CD4-positive, alpha-beta T cell treated with Interferon alpha-2 for 1 hour (primary cell): ENCODE measurements around the gene RFX2.
"Not testable (repeated sequence)": the region's sequence is repeated elsewhere in the genome, so short reads cannot be mapped to it uniquely, and the experiment has no call there.

ENCODE experiments used
- DNase-seq, 2 donors: peaks; one replicate each; pipeline ENCODE4 v3.0.0-alpha.2; 2020 to 2022

RFX2 gene

DNA sequence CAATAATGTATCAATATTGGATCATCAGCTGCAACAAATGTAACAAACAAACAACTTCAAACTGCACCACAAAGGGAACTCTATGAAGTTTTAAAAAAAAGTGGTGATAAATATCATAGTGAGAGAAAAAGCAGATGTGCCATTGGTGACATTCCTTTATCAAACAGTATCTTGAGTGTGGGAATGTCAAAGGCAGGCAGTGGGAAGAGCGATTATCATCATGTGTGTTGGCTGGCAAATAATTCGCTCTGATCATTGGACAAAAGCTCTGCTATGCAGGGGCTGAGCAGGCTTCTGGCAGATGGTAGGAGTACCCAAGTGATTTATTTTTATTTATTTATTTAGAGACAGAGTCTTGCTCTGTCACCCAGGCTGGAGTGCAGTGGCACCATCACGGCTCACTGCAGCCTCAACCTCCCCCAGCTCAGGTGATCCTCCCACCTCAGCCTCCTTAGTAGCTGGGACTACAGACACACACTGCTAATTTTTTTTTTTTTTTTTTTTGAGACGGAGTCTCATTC, 76.5 kb downstream of the RFX2 start:
- no peak for DNase-seq

DNA sequence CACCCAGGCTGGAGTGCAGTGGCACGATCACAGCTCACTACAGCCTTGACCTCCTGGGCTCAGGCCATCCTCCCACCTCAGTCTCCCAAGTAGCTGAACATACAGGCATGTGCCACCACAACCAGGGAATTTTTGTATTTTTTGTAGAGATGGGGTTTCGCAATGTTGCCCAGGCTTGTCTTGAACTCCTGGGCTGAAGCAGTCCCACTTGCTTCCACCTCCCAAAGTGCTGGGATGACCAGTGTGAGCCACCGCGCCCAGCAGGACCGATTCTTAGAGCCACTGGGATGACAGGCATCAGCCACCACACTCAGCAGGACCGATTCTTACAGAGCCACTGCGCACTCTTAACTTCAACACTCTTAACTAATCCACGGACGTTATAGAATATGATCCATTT, 77.5 kb downstream of the RFX2 start:
- DNase-seq = no peak

DNA sequence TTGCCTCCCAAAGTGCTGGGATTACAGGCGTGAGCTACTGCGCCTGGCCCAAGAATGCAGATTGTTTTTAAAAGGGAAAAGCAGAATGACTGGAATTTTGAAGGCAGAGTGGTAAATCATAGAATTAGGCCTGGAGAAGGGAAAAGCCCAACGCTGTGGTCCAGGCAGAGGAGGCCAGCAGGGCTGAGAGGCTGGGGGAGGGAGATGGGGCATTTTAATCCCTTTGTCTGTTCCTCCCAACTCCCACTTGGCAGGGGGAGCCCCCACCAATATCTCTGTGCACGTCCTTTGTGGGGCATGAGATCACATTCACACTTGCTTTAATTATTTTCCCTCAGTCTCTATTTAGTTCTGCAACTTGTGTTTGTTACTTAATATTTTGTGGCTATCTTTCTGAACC, 77.9 kb downstream of the RFX2 start:
- no peak for DNase-seq

DNA sequence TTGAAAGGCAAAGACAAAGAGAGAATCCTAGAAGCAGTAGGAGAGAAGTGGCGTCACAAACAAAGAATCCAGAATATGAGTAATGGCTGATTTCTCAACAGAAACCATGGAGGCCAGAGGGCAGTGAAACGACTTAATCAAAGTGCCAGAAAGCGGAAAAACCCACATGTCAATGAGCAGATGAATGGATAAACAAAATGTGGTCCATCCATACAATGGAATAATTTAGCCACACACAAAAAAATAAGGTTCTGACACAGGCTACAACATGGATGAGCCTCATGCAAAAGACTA, 80.1 kb downstream of the RFX2 start:
- DNase-seq = no peak

DNA sequence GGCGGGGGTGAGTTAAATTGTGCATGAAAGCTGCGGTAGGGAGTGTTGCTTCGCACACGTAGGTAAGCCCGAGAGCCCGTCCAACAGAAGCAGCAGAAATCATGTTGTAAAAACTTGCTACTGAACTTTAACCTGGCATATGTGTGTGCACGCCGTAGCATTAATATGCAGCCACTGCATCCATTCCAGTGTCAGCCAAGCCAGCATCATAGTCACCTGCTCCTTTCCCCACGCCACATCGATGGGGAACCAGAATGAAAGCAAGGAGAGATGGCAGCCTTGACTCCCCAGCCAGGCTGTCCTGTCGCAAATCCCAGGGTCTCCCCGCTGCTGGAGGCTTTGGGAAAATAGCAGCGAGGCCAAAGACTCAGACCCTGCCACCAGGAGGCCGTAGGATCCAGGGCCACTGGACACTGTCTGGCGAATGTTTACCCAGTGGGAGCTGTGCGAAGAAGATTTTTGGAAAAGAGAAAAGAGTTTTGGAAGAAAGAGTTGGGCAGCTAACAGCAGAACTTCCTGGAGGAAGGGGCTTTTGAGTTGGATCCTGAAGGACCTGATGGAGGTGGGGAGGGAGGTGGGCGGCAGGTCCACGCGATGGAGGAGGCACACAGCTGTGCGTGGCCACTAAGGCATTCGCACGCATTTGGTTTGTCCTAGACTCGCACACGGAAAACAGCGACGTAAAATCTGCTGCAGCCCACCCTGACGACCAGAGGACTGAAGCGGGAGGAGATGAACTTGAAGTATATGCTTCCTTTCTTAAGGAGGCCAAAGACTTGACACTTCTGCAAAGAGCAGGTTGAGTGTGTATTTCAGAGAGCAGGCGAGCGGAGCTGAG, 83.7 kb downstream of the RFX2 start:
- no peak for DNase-seq

DNA sequence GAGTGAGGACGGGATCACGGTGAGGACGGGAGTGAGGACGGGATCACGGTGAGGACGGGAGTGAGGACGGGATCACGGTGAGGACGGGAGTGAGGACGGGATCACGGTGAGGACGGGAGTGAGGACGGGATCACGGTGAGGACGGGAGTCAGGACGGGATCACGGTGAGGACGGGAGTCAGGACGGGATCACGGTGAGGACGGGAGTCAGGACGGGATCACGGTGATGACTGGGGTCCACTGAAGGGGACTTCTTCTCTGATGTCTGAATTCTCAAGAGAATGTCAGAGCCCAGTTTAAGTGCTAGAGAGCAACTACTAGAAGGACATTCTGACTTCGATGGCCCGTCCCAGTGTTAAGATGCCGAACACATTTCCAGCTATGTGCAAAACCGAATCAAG, 85.5 kb downstream of the RFX2 start:
- not testable (repeated sequence) for DNase-seq

DNA sequence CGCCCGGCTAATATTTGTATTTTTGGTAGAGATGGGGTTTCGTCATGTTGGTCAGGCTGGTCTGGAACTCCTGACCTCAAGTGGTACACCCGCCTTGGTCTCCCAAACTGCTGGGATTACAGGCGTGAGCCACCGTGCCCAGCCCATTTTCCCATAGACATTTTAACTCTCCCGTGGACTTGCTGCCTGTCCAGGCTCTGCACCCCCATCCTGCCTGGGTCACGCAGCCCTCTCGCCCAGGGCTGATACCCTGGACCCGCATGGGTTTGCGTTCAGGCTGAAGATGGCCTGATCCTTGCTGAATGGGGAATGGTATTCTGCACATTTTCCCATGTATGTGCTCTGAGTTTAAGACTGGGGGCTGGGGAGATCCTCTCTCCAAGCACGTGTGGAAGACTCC, 86.4 kb downstream of the RFX2 start:
- no peak for DNase-seq

DNA sequence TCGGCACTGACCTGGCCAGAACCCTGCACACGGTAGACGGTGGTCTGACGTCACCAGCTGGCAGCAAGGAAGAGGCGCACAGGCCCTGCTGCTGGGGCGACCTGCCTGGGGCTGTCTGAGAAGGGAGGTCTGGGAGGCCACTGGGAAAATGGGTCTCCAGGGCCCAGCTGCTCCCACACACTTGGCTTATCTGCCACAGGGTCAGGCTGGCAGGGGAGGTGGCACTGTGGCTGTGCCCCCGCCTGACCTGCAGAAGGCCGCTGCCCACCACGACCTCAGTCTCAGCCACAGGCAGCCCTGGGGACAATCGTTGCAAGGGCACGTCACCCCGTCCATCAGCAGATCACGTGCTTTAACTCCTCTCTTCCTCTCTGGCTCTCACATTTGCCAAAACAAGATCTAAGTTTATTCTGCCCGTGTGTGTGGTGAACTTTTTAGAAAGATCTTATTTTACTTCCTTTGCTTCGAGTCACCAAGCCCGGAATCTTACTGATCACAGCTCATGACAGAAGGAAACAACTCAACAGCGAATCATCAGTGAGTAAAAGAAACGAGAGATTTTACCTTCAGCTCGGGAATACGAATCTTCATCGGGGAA, 87.1 kb downstream of the RFX2 start:
- DNase-seq = no peak

DNA sequence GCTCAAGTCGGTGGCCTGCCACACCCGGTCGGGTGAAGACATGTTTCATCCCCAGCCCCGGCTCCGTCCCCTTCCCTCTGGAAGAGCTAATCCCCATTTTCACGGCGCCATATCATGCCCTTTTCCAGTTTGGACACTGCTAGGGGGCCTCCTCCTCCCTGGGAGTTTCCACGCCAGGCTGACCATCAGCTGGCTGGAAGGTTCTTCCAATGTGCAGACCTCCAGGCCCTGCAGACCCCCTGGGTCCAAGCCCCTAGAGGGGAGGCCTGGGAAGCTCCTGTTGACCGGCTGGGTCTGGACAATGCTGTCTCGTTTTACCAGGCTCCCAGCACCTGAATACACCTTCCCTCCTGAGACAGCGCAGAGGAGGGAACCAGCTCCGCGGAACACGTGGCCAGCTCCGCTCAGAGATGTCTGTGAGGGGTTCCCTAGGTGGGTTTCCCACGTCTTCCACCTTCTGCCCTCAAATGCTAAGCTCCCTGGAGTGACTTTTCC, 87.7 kb downstream of the RFX2 start:
- DNase-seq = no peak

DNA sequence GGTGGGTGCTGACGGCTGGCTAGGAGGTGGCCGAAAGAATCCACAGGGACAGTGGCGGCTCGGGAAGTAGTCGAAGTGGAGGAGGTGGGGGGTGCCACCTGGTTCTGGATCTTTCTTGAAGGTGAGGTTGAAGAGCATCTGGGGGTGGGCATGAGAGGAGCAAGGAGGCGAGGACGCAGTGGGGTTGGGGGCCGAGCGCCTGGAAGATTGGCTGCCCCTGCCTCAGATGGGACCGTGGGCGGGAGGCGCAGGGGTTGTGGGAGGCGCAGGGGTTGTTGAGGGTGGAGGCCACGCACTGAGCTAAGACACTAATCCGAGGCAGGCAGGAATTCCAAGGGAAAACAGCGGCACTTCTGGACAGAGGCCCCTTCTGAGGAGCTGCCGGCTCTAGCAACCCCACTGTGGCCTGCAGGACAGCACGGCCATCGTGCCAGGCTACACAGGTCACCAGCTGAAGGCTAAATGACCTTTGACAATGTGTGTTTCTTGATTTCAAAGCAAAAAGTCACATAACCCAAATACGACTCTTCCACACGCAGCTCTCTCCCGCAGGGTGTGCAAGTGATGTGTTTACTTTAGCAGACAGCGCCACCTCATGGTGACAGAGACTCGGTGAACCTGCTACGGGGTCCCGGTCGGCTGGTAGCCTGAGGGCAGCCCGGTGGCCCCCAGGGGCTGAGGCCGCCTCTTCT, 88.3 kb downstream of the RFX2 start:
- peak; percentile 71 to 82 for DNase-seq

DNA sequence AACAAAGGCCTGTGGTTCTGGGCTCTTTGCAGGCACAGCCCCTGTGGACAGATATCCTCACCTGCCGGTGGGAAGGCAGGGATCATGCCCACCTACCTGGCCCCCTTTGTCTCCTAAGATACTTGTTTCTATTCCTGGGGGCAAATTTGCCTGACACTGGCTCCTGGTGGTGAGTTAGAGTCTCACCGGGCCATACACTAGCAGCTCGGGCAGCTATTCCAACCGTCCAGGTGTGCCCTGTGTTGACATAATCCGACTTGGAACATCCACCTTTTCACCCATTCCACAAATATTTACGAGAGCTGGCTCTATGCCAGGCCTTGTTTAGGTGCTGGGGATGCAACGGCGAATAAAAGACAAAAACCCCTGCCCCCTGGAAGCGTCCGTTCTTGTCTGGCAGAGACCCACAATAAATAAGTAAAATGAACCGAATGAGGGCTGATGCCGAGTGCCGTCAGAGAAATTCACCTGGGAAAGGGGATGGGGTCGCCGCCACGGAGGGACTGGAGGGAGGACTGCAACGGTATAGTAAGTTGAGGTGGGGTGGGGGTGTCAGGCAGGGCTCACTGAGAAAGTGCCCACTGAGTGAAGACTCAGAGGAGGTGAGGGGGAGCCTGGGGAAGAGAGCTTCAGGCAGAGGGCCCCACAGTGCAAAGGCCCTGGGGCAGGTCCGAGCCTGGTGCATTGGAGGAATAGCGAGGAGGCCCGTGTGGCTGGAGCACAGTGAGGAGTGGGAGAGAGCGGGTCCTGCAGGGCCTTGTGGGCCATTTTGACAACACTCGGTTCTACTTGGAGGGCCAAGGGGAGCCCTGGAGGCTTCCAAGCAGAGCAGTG, 89.1 kb downstream of the RFX2 start:
- no peak for DNase-seq

DNA sequence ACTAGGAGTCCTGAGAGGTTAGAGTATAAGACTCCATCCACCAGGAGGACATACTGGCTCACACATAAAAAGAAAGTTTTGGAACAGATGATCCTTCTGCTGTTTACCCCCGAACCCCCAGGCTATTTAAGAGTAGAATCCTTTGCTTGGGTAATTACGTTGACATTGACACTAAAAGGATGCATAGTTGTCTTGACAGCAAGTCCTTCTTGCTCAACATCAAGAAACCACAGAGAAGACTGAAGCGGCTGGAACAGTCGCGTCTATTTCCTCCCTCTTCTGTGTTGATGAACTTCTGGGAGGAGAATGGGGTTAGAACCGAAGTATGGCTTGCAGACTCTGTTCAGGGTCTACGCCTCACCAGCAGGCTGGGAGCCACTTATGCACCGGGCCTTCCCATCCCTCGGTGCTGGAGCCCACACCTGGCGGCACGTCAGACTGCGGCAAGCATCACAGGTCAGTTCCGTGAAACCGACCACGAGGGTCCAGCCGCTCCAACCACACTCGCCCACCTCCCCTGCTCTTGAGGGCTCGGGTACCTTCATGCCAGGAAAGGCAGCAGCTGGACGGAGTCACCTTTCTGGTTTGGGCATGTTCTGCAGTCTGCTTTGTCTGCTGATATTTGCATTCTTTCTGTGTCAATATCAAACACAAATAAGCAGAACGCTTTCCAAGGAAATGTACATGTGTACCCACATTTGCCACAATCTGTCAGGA, 90.0 kb downstream of the RFX2 start:
- DNase-seq = no peak

DNA sequence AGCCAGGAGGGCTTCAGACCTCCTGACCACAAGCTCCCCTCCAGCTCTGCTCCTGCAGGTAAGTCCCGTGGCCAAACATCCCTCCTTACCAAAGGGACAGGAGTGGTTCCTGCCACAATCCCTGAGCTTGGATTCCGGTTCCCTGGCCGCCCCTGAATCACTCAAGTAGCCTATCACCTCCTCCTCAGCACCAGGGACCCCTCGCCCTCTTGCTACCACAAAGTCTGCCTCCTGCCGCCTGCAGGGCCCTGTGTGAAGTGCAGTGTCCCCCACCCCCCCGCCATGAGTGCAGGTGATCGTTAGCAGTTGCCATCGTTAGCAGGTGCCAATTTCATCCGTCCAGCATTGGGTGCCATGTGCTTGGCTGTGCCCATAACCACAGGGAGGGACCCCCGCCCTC, 91.5 kb downstream of the RFX2 start:
- DNase-seq = no peak

DNA sequence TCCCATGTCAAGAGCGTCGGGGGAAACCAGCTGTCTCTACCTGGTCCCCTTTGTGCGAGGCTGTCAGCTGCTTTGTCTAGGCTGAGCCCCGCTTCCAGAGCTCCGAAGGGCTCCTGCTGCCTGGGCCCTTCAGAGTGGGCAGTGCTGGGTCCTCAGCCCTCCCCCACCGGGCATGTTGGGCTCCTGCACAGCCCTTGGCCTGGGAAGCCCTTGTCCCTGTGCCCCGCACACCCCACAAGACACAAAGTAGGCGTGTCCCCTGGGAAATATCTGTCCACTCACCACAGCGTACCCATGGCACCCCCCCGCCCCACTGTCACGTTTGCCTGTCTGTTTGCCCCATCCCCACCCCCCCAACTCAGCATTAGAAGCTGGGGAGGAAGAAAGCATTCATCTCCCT, 92.7 kb downstream of the RFX2 start:
- DNase-seq = no peak

DNA sequence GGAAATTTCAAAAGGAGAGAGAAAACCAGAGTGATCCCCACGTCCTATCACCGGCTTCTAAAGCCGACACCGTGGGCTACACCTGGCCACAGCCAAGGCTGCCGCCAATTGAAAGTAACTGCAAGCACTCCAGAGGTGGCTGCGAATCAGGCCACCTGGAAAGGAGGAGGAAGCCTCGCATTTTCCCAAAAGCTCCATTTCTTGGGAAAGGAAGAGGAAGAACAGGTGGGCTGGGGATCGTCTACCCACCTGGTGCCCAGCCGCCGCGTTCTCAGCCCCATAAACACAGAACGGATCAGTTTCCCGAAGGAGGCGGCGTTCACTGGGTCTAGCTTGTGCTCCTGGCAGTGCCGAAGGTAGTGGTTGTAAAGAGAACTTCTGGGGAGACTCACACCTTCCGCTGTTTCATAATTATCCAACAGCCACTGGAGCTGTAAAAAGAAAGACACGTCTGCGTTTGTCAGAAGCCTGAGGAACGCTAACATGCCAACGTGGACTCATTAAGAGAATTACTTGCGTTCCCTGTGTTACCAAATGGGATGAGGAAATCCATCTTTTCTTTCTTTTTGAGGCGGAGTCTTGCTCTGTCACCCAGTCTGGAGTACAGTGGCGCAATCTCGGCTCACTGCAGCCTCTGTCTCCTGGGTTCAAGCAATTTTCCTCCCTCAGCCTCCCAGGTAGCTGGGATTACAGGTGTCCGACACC, 94.3 kb downstream of the RFX2 start:
- no peak for DNase-seq

DNA sequence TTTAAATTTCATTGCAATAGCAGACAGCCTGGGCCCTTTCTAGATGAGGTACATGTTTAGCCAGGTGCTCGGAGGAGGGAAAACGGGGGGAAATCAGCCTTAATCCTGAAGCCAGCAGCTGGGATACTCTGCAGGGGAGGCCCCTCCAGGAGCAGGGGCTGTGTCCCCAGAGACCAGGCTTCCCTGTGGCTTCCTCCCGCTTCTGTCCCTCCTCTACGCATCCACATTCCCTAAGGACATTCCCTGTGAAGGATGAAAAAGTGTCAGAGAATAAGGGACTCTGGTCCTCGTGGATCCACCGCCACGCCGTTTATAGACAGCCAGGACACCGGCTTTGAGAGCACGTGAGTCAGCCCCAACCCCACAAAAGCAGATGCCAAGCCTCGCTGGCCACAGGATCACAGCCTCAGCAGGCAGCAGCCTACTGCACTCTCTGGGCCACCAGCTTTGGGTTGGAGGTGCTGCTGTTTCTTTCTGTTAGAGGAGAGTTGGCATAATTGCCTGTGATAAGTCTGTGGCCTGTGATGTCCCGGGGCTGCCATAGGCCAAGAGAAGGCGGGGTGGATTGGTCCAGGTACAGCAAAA, 95.7 kb downstream of the RFX2 start:
- no peak for DNase-seq

DNA sequence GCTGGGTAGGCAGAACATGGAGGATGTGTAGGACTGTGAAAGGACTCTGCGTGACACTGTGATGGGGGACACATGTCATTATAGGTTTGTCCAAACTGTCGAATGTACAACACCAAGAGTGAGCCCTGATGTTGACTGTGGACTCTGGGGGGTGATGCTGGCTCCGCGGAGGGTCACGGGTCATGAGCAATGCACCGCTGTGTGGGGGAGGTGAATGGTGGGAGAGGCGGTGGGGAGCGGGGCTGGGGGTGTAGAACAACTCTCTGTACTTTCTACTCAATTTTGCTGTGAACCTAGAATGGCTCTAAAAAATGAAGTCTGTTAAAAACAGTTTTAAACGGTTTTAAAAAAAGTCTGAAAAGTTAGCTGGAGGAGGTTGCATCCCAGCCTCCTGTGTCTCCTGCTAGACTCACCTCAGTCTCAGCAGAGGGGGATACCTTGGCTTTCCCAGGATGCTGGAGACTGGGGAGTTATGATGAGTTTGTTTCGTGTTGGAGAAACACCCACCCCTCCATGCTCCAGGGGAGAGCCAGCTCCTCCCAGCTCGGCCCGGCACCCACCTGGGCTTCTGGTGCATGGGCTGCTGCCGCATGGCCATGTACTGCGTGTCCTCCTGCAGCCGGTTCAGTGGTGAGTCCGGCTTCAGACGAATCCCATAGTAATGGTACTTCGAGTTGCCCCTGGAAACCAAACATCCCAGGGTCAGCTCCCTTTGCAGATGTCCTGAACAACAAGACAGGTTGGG, 97.7 kb downstream of the RFX2 start:
- no peak for DNase-seq

DNA sequence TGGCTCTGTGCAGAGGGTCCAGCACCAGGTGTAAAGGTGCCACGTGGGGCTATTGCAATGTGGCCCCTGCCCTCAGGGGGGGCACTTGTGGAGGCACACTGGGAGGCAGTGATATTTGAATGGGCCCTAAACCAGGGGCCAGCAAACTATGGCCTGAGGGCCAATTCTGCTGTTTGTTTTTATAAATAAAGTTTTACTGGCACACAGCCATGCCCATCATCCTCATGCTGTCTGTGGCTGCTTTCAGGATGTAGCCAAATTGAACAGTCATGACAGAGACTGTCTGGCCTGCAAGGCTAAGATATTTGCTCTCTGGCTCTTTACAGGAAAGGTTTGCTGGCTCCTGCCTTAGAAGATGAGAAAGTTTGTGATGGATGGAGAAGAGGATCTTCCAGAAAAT, 98.5 kb downstream of the RFX2 start:
- no peak for DNase-seq

DNA sequence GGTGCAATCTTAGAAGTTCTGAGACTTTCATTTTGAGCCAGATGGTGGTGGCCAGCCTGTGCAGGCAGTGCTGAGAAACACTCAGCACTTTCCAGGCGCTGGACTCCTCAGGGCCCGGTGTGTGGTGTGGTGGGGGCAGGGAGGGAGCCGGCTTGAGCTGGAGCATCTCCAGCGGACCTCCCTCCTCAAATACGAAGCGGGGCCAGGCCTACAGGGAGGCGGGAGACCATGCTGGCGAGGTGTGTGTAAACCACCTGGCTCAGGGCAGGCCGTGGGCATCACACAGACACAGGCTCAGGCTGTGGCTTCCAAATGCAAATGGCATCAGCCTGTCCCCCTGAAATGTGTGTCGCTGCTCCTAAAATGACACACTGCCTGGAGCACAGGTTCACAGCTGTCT, 99.1 kb downstream of the RFX2 start:
- DNase-seq = no peak

DNA sequence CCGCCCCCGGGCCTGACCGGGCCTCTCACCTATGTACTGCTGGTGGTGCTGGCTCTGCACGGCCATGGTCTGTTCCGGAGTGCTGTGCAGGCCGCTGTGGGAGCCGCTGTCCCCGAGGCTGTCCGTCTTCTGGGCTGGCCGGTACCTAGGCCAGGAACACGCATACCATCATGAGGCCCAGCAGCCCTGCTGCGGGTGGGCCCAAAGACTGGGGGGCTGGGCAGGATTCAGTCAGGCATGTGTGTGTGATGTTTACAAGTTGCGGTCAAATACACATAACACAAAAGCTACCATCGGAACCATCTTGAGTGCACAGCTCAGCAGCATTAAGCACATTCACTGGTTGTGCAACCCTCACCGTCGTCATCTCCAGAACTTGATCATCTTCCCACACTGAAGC, 100.2 kb downstream of the RFX2 start:
- no peak for DNase-seq

DNA sequence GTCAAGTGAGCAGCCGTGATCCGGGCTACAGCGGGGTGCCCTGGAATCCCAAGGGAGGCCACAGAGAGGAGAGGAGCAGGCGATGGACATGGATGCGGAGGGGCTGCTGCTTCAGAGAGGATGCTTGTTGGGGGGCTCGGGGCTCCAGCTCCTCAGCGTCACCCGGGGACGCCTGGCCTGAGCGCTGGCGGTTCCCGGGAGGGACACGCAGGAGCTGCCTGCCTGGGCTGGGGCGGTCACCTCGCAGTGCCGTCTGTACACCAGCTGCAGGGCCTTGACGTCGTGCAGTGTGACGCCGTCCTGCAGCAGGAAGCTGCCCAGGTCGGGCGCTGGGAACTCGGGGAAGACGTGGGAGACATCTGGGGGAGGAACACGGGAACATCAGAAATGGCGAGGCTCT, 102.4 kb downstream of the RFX2 start:
- no peak for DNase-seq
